WTC11 (cell line): Measurements from ENCODE around the gene SEC61A2. TPM values are rescaled to one million over a fixed set of nuclear protein-coding genes. Genes with fewer than 3 reads are reported as not detected.

Source experiments
- ATAC-seq: fragments of 200-7000 bp; cut with Tn5 transposase; 2 replicates; pipeline ENCODE4 v1.10.0; 2021; ENCODE audit warnings: mild to moderate bottlenecking, moderate library complexity
- CTCF ChIA-PET: fragments of 300-600 bp; sonication (Branson Sonifier 250); formaldehyde crosslinking; loops from one replicate; lab custom pipeline; 2021; ENCODE audit warnings: antibody characterized with exemption; lab: Charles Lee
- POLR2A ChIA-PET: fragments of 350-600 bp; sonication (Branson Sonifier 250); formaldehyde crosslinking; loops from one replicate; lab custom pipeline; 2021; ENCODE audit warnings: antibody characterized with exemption; lab: Charles Lee
- DNase-seq: peaks from one replicate; pipeline ENCODE4 v3.0.0; 2021; ENCODE audit warnings: low spot score
- H3K27ac Mint-ChIP-seq: 2 replicates; pipeline ENCODE4 v1.8.0; 2021; ENCODE audit warnings: mixed read lengths
- H3K27me3 Mint-ChIP-seq: 2 replicates; pipeline ENCODE4 v1.8.0; 2021; ENCODE audit warnings: low read depth, mild to moderate bottlenecking, moderate library complexity, mixed read lengths
- H3K36me3 Mint-ChIP-seq: 2 replicates; pipeline ENCODE4 v1.8.0; 2021; ENCODE audit warnings: mixed read lengths
- H3K4me1 Mint-ChIP-seq: 2 replicates; pipeline ENCODE4 v1.8.0; 2022; ENCODE audit warnings: mixed read lengths
- H3K4me3 Mint-ChIP-seq: 2 replicates; pipeline ENCODE4 v1.8.0; 2021; ENCODE audit warnings: mild to moderate bottlenecking, moderate library complexity, mixed read lengths
- H3K9me3 Mint-ChIP-seq: 2 replicates; pipeline ENCODE4 v1.8.0; 2021; ENCODE audit warnings: mixed read lengths
- ATF1 ChIP-seq: sonication (generic); formaldehyde crosslinking; IDR thresholded peaks from 2 replicates; pipeline ENCODE4 v1.8.1; 2023; ENCODE audit warnings: mild to moderate bottlenecking, moderate library complexity, missing genetic modification reagents
- CREM ChIP-seq: sonication (generic); formaldehyde crosslinking; IDR thresholded peaks from 2 replicates; pipeline ENCODE4 v1.8.1; 2022; ENCODE audit warnings: mild to moderate bottlenecking, missing genetic modification reagents, moderate library complexity
- GTF2I ChIP-seq: fragments of 250-450 bp; sonication (Bioruptor Pico); conservative IDR thresholded peaks from 2 replicates; pipeline ENCODE4 v1.4.0; 2021; ENCODE audit warnings: mild to moderate bottlenecking
- IRF2 ChIP-seq: sonication (generic); formaldehyde crosslinking; IDR thresholded peaks from 2 replicates; pipeline ENCODE4 v1.8.0; 2022; ENCODE audit warnings: low read depth, missing genetic modification reagents, borderline replicate concordance
- JUN ChIP-seq: sonication (generic); formaldehyde crosslinking; IDR thresholded peaks from 2 replicates; pipeline ENCODE4 v1.8.0; 2023; ENCODE audit warnings: mild to moderate bottlenecking, missing genetic modification reagents
- NR1H2 ChIP-seq: sonication (generic); formaldehyde crosslinking; IDR thresholded peaks from 2 replicates; pipeline ENCODE4 v1.9.0; 2021; ENCODE audit warnings: mild to moderate bottlenecking, moderate library complexity, missing genetic modification reagents
- NR2C2 ChIP-seq: sonication (generic); formaldehyde crosslinking; IDR thresholded peaks from 2 replicates; pipeline ENCODE4 v1.8.0; 2022; ENCODE audit warnings: mild to moderate bottlenecking, missing genetic modification reagents
- PRRX2 ChIP-seq: fragments of 250-450 bp; sonication (Bioruptor Pico); IDR thresholded peaks from 2 replicates; pipeline ENCODE4 v1.8.0; 2021; ENCODE audit warnings: mild to moderate bottlenecking
- RELA ChIP-seq: sonication (generic); formaldehyde crosslinking; IDR thresholded peaks from 2 replicates; pipeline ENCODE4 v1.8.1; 2022; ENCODE audit warnings: missing genetic modification reagents, mild to moderate bottlenecking, borderline replicate concordance
- SOX15 ChIP-seq: fragments of 250-450 bp; sonication (Bioruptor Pico); IDR thresholded peaks from 2 replicates; pipeline ENCODE4 v1.9.0; 2021; ENCODE audit warnings: mild to moderate bottlenecking
- ZBTB21 ChIP-seq: sonication (generic); formaldehyde crosslinking; IDR thresholded peaks from 2 replicates; pipeline ENCODE4 v1.8.1; 2023; ENCODE audit warnings: mild to moderate bottlenecking, missing genetic modification reagents, borderline replicate concordance
- ZNF121 ChIP-seq: sonication (generic); formaldehyde crosslinking; IDR thresholded peaks from 2 replicates; pipeline ENCODE4 v1.8.0; 2023; ENCODE audit warnings: missing genetic modification reagents
- ZNF219 ChIP-seq: sonication (generic); formaldehyde crosslinking; IDR thresholded peaks from 2 replicates; pipeline ENCODE4 v1.8.0; 2023; ENCODE audit warnings: missing genetic modification reagents, mild to moderate bottlenecking, borderline replicate concordance
- ZNF232 ChIP-seq: sonication (generic); formaldehyde crosslinking; IDR thresholded peaks from 2 replicates; pipeline ENCODE4 v1.8.0; 2022; ENCODE audit warnings: mild to moderate bottlenecking, missing genetic modification reagents
- ZNF317 ChIP-seq: sonication (generic); formaldehyde crosslinking; IDR thresholded peaks from 2 replicates; pipeline ENCODE4 v1.8.1; 2023; ENCODE audit warnings: low read depth, mild to moderate bottlenecking, moderate library complexity, missing genetic modification reagents, borderline replicate concordance
- ZNF396 ChIP-seq: fragments of 250-450 bp; sonication (Bioruptor Pico); IDR thresholded peaks from 2 replicates; pipeline ENCODE4 v1.8.0; 2021; ENCODE audit warnings: mild to moderate bottlenecking, moderate library complexity, borderline replicate concordance
- ZNF416 ChIP-seq: fragments of 250-450 bp; sonication (Bioruptor Pico); IDR thresholded peaks from 2 replicates; pipeline ENCODE4 v1.9.0; 2021; ENCODE audit warnings: mild to moderate bottlenecking, inconsistent platforms
- ZNF423 ChIP-seq: fragments of 250-450 bp; sonication (Bioruptor Pico); IDR thresholded peaks from 2 replicates; pipeline ENCODE4 v2.1.2; 2022; ENCODE audit warnings: mild to moderate bottlenecking, moderate library complexity
- total RNA-seq: library from RNA; stranded (reverse); gene quantifications from 3 replicates; pipeline ENCODE4 v1.2.3, GENCODE V29; 2021
- TF ChIP-seq, protein P1 (sequence below): fragments of 200-600 bp; IDR thresholded peaks from 2 replicates; pipeline ENCODE4 v1.8.0; 2022; ENCODE audit warnings: antibody characterized with exemption
- TF ChIP-seq, protein P2 (sequence below): sonication (generic); formaldehyde crosslinking; IDR thresholded peaks from 2 replicates; pipeline ENCODE4 v1.8.0; 2022; ENCODE audit warnings: mild to moderate bottlenecking, missing genetic modification reagents
- TF ChIP-seq, protein P3 (sequence below): sonication (generic); formaldehyde crosslinking; IDR thresholded peaks from 2 replicates; pipeline ENCODE4 v1.8.0; 2022; ENCODE audit warnings: mild to moderate bottlenecking, missing genetic modification reagents
- TF ChIP-seq, protein P4 (sequence below): sonication (generic); formaldehyde crosslinking; IDR thresholded peaks from 2 replicates; pipeline ENCODE4 v1.8.1; 2022; ENCODE audit warnings: low read depth, missing genetic modification reagents, borderline replicate concordance
- TF ChIP-seq, protein P5 (sequence below): sonication (generic); formaldehyde crosslinking; IDR thresholded peaks from 2 replicates; pipeline ENCODE4 v1.8.1; 2023; ENCODE audit warnings: mild to moderate bottlenecking, missing genetic modification reagents, borderline replicate concordance

SEC61A2 gene
- total RNA-seq, 1 experiment from 2014 or later: 19.0 TPM

DNA sequence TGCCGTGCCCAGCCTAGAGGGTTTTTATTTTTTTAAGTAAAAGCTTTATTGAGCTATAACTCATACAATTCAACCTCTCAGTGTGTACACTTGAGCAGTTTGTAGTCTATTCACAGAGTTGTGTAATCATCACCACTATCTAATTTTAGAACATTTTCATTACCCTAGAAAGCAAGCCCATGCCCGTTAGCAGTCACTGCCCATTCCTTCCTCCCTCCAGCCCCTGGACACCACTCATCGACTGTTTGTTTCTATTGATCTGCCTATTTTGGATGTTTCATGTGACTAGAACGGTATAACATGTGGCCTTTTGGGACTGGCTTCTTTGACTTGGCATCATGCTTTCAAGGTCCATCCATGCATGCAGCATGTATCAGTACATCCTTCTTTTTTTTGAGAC is 25.7 kb upstream of the SEC61A2 start:
- no peak overlapping the region for H3K27ac Mint-ChIP-seq
- no peaks in the 10 kb centered on the region for H3K27me3 Mint-ChIP-seq
- H3K36me3 Mint-ChIP-seq: peaks cover 83% of the 10 kb centered on the region
- no peaks in the 10 kb centered on the region; the same call in 1 of the 2 replicates for H3K9me3 Mint-ChIP-seq
- no peaks in the 10 kb centered on the region for H3K4me1 Mint-ChIP-seq
- no peak overlapping the region for H3K4me3 Mint-ChIP-seq
- CTCF ChIA-PET: no interaction called here
- POLR2A ChIA-PET: no interaction called here
- no peak for DNase-seq
- ATAC-seq: no peak
- TF ChIP-seq SOX15 (CRISPR knock-in tag) (no peak), ATF1 (CRISPR knock-in tag) (no peak), ZNF423 (CRISPR knock-in tag) (no peak), ZNF219 (no peak), ZNF317 (CRISPR knock-in tag) (no peak)
- TF ChIP-seq, protein P1, sequence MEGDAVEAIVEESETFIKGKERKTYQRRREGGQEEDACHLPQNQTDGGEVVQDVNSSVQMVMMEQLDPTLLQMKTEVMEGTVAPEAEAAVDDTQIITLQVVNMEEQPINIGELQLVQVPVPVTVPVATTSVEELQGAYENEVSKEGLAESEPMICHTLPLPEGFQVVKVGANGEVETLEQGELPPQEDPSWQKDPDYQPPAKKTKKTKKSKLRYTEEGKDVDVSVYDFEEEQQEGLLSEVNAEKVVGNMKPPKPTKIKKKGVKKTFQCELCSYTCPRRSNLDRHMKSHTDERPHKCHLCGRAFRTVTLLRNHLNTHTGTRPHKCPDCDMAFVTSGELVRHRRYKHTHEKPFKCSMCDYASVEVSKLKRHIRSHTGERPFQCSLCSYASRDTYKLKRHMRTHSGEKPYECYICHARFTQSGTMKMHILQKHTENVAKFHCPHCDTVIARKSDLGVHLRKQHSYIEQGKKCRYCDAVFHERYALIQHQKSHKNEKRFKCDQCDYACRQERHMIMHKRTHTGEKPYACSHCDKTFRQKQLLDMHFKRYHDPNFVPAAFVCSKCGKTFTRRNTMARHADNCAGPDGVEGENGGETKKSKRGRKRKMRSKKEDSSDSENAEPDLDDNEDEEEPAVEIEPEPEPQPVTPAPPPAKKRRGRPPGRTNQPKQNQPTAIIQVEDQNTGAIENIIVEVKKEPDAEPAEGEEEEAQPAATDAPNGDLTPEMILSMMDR: no peak
- TF ChIP-seq, protein P2, sequence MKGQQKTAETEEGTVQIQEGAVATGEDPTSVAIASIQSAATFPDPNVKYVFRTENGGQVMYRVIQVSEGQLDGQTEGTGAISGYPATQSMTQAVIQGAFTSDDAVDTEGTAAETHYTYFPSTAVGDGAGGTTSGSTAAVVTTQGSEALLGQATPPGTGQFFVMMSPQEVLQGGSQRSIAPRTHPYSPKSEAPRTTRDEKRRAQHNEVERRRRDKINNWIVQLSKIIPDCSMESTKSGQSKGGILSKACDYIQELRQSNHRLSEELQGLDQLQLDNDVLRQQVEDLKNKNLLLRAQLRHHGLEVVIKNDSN (CRISPR knock-in tag): no peak
- TF ChIP-seq, protein P3, sequence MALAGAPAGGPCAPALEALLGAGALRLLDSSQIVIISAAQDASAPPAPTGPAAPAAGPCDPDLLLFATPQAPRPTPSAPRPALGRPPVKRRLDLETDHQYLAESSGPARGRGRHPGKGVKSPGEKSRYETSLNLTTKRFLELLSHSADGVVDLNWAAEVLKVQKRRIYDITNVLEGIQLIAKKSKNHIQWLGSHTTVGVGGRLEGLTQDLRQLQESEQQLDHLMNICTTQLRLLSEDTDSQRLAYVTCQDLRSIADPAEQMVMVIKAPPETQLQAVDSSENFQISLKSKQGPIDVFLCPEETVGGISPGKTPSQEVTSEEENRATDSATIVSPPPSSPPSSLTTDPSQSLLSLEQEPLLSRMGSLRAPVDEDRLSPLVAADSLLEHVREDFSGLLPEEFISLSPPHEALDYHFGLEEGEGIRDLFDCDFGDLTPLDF (CRISPR knock-in tag): no peak

DNA sequence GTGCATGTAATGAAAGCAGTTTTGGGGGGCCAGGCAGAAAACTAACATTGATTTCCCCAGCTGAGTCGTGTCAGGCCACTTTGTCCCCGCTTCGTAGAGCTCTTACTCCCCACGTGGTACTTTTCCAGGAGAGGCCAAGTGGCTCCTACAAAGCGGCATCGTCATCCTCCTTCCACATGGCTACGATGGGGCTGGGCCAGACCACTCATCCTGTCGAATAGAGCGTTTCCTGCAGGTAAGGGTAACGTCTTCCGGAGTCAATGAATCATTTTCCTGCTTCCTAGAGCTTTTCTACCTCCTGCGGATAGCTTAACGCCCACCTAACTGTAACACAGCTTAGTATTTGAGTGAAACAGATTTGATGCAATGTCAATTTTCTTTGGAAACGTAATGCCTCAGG is 21.7 kb upstream of the SEC61A2 start:
- Mint-ChIP-seq H3K9me3 (no peaks in the 10 kb centered on the region; the same call in 1 of the 2 replicates), H3K27me3 (no peaks in the 10 kb centered on the region), H3K36me3 (peaks cover 78% of the 10 kb centered on the region), H3K4me3 (no peak overlapping the region), H3K27ac (no peak overlapping the region)
- CTCF ChIA-PET: no interaction called here
- POLR2A ChIA-PET: no interaction called here
- TF ChIP-seq NR1H2 (CRISPR knock-in tag) (no peak), GTF2I (CRISPR knock-in tag) (no peak), JUN (CRISPR knock-in tag) (no peak), ZBTB21 (CRISPR knock-in tag) (no peak), RELA (CRISPR knock-in tag) (no peak), ZNF396 (no peak), ZNF416 (CRISPR knock-in tag) (no peak), CREM (CRISPR knock-in tag) (no peak)
- TF ChIP-seq, all 79 proteins: peak for 0
- ATAC-seq: no peak
- no peaks in the 10 kb centered on the region for H3K4me1 Mint-ChIP-seq
- DNase-seq: no peak

DNA sequence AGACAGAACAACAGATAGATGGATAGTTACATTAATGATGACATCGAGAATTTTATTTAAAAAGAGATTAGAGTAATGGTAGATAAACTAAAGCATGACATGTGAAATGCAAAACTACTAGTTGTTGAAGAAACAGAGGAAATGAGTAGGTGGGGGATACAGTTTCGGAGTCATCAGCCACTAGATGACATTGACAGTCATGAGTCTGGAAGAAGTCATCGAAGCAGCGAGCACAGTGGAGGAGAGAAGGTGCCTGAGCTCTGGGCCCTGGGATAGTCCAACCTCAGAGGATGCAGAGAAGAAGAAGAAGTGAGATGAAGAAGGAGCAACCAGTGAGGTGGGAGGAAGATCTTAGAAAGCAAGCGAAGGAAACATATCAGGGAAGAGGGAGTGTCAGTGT is 20.2 kb upstream of the SEC61A2 start:
- DNase-seq: no peak
- CTCF ChIA-PET: no interaction called here
- no peak for ATAC-seq
- H3K27ac Mint-ChIP-seq: no peak overlapping the region
- H3K9me3 Mint-ChIP-seq: no peaks in the 10 kb centered on the region
- POLR2A ChIA-PET: no interaction called here
- peaks cover 78% of the 10 kb centered on the region for H3K36me3 Mint-ChIP-seq
- no peaks in the 10 kb centered on the region for H3K4me1 Mint-ChIP-seq
- no peak overlapping the region for H3K4me3 Mint-ChIP-seq
- no peaks in the 10 kb centered on the region for H3K27me3 Mint-ChIP-seq
- TF ChIP-seq ATF1 (CRISPR knock-in tag): no peak
- no peak for TF ChIP-seq IRF2 (CRISPR knock-in tag)
- TF ChIP-seq, protein P4, sequence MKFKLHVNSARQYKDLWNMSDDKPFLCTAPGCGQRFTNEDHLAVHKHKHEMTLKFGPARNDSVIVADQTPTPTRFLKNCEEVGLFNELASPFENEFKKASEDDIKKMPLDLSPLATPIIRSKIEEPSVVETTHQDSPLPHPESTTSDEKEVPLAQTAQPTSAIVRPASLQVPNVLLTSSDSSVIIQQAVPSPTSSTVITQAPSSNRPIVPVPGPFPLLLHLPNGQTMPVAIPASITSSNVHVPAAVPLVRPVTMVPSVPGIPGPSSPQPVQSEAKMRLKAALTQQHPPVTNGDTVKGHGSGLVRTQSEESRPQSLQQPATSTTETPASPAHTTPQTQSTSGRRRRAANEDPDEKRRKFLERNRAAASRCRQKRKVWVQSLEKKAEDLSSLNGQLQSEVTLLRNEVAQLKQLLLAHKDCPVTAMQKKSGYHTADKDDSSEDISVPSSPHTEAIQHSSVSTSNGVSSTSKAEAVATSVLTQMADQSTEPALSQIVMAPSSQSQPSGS (CRISPR knock-in tag): no peak
- TF ChIP-seq, protein P2 (CRISPR knock-in tag): no peak
- TF ChIP-seq ZNF232 (CRISPR knock-in tag): no peak
- TF ChIP-seq, protein P5, sequence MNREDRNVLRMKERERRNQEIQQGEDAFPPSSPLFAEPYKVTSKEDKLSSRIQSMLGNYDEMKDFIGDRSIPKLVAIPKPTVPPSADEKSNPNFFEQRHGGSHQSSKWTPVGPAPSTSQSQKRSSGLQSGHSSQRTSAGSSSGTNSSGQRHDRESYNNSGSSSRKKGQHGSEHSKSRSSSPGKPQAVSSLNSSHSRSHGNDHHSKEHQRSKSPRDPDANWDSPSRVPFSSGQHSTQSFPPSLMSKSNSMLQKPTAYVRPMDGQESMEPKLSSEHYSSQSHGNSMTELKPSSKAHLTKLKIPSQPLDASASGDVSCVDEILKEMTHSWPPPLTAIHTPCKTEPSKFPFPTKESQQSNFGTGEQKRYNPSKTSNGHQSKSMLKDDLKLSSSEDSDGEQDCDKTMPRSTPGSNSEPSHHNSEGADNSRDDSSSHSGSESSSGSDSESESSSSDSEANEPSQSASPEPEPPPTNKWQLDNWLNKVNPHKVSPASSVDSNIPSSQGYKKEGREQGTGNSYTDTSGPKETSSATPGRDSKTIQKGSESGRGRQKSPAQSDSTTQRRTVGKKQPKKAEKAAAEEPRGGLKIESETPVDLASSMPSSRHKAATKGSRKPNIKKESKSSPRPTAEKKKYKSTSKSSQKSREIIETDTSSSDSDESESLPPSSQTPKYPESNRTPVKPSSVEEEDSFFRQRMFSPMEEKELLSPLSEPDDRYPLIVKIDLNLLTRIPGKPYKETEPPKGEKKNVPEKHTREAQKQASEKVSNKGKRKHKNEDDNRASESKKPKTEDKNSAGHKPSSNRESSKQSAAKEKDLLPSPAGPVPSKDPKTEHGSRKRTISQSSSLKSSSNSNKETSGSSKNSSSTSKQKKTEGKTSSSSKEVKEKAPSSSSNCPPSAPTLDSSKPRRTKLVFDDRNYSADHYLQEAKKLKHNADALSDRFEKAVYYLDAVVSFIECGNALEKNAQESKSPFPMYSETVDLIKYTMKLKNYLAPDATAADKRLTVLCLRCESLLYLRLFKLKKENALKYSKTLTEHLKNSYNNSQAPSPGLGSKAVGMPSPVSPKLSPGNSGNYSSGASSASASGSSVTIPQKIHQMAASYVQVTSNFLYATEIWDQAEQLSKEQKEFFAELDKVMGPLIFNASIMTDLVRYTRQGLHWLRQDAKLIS (CRISPR knock-in tag): no peak
- TF ChIP-seq PRRX2 (CRISPR knock-in tag): no peak
- no peak for TF ChIP-seq ZNF121 (CRISPR knock-in tag)
- TF ChIP-seq NR2C2: no peak
